OCI-LY3 (cell line): ENCODE measurements around the gene COL4A2.

Experiments used
- H2AFZ ChIP-seq: fragments of 200-600, 300-600 bp; shearing (Covaris generic); 2 replicates; pipeline ENCODE4 v1.6.0; 2014; ENCODE audit warnings: antibody characterized with exemption, low read depth, low read length
- H3K27ac ChIP-seq: fragments of 200-600, 300-600 bp; sonication (generic); 2 replicates; pipeline ENCODE4 v1.5.1; 2014; ENCODE audit warnings: mild to moderate bottlenecking, low read length, moderate library complexity, mixed read lengths
- H3K27me3 ChIP-seq: fragments of 200-600, 300-600 bp; sonication (generic); 2 replicates; pipeline ENCODE4 v1.6.1; 2014; ENCODE audit warnings: low read depth, low read length, mixed read lengths
- H3K36me3 ChIP-seq: fragments of 200-600, 300-600 bp; sonication (generic); replicated peaks from 2 replicates; pipeline ENCODE3; 2014; ENCODE audit warnings: low read depth, low read length, mixed read lengths
- H3K4me1 ChIP-seq: fragments of 300-600, 200-600 bp; sonication (generic); 2 replicates; pipeline ENCODE4 v1.6.1; 2014; ENCODE audit warnings: low read length, mixed read lengths
- H3K4me2 ChIP-seq: fragments of 200-600, 300-600 bp; sonication (generic); 2 replicates; pipeline ENCODE4 v1.6.1; 2014; ENCODE audit warnings: low read length, mixed read lengths
- H3K4me3 ChIP-seq: fragments of 300-600, 200-600 bp; sonication (generic); 2 replicates; pipeline ENCODE4 v1.5.1; 2014; ENCODE audit warnings: antibody characterized with exemption, mild to moderate bottlenecking, low read length, moderate library complexity
- H3K79me2 ChIP-seq: fragments of 300-600, 200-600 bp; shearing (Covaris generic); 2 replicates; pipeline ENCODE4 v1.6.1; 2014; ENCODE audit warnings: mild to moderate bottlenecking, low read length, mixed read lengths
- H3K9ac ChIP-seq: fragments of 300-600, 200-600 bp; shearing (Covaris generic); 2 replicates; pipeline ENCODE4 v1.6.0; 2014; ENCODE audit warnings: mild to moderate bottlenecking, low read length, moderate library complexity
- H3K9me3 ChIP-seq: fragments of 200-600, 300-600 bp; shearing (Covaris generic); 2 replicates; pipeline ENCODE4 v1.6.1; 2014; ENCODE audit warnings: low read length, mixed read lengths; ENCODE audit not compliant: insufficient read depth
- H4K20me1 ChIP-seq: fragments of 200-600, 300-600 bp; sonication (generic); 2 replicates; pipeline ENCODE4 v1.6.1; 2016; ENCODE audit warnings: low read length, mixed read lengths; ENCODE audit not compliant: insufficient read depth
- CTCF ChIP-seq: fragments of 200-600, 300-600 bp; sonication (generic); IDR thresholded peaks from 2 replicates; pipeline ENCODE4 v1.5.1; 2014; ENCODE audit warnings: antibody characterized with exemption, low read length, low read depth
- EZH2phosphoT487 ChIP-seq: fragments of 200-600 bp; shearing (Covaris generic); IDR thresholded peaks from 2 replicates; pipeline ENCODE4 v1.6.1; 2018; ENCODE audit warnings: antibody characterized with exemption, mixed run types, low read depth

COL4A2 gene

GRCh38 chr13:110557082-110557481 is 250.0 kb downstream of the COL4A2 start:
- H3K27me3 ChIP-seq, result peaks cover 23% of the 10 kb centered on the region
- TF ChIP-seq EZH2phosphoT487 (no peak), CTCF (no peak)

DNA sequence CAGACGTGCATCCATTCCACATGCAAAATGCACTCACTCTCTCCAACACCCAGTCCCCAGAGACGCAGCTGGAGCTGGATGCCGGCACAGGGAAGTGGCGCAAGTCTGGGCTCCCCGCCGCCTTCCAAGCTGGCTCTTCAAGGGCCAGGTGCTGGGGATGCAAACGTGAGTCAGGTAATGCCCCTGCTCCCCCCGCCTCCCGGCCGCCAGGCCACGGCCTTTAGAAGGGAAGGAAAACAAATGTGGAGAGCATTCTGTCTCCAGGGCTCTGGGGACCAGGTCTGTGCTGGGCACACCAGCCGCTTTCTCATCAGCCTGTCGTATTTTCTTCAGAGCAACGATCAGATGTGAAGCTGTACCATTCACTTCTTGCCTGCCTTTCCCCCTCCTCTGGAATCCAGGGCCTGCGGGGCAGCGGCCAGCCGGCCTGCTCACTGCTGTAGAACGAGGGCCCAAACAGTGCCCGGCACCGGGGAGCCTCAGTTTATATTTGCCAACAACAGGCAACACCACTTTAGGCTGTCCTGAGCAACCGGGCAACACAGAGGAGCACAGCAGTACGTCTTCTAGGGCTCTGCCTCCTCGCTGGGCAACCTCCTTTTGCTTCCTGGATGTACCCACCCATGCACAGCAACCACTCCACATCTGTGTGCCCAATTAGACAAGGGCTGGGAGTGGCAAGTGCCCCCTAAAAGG is 250.7 kb downstream of the COL4A2 start:
- Histone ChIP-seq H3K4me3 (no peak overlapping the region), H3K27me3 (peaks cover 24% of the 10 kb centered on the region), H3K4me2 (no peak overlapping the region), H3K9me3 (no peaks in the 10 kb centered on the region), H2AFZ (no peak overlapping the region), H3K36me3 (no peaks in the 10 kb centered on the region), H3K9ac (no peak overlapping the region), H3K27ac (no peak overlapping the region), H3K79me2 (no peaks in the 10 kb centered on the region), H4K20me1 (no peaks in the 10 kb centered on the region), H3K4me1 (peaks cover 8% of the 10 kb centered on the region)
- TF ChIP-seq EZH2phosphoT487 (no peak), CTCF (no peak)

More at GRCh38 chr13:110557082-110557481, 250.0 kb downstream of the COL4A2 start:
- Histone ChIP-seq H3K9ac (no peak overlapping the region), H3K4me1 (peaks cover 8% of the 10 kb centered on the region), H3K27ac (no peak overlapping the region), H3K79me2 (no peaks in the 10 kb centered on the region), H3K4me2 (no peak overlapping the region), H4K20me1 (no peaks in the 10 kb centered on the region), H2AFZ (no peak overlapping the region), H3K4me3 (no peak overlapping the region), H3K9me3 (no peaks in the 10 kb centered on the region), H3K36me3 (no peaks in the 10 kb centered on the region)

- H3K4me3 ChIP-seq, result no peak overlapping the region
- H3K27me3 ChIP-seq, result peaks cover 42% of the 10 kb centered on the region
- no peaks in the 10 kb centered on the region for H4K20me1 ChIP-seq
- TF ChIP-seq CTCF (no peak), EZH2phosphoT487 (no peak)
- no peak overlapping the region for H3K4me2 ChIP-seq
- no peak overlapping the region for H3K9ac ChIP-seq
- H3K36me3 ChIP-seq, result no peaks in the 10 kb centered on the region
- peaks cover 8% of the 10 kb centered on the region for H3K4me1 ChIP-seq
- no peak overlapping the region for H2AFZ ChIP-seq
- H3K27ac ChIP-seq, result no peak overlapping the region
- H3K79me2 ChIP-seq, result no peaks in the 10 kb centered on the region
- H3K9me3 ChIP-seq, result no peaks in the 10 kb centered on the region
Observed at GRCh38 chr13:110559429-110559943, 252.4 kb downstream of the COL4A2 start.

GRCh38 chr13:110559986-110560385 is 252.9 kb downstream of the COL4A2 start:
- Histone ChIP-seq H3K4me1 (peaks cover 8% of the 10 kb centered on the region), H3K4me3 (no peak overlapping the region), H4K20me1 (no peaks in the 10 kb centered on the region), H3K36me3 (no peaks in the 10 kb centered on the region), H3K27ac (no peak overlapping the region), H3K4me2 (no peak overlapping the region), H2AFZ (no peak overlapping the region), H3K79me2 (no peaks in the 10 kb centered on the region), H3K9ac (no peak overlapping the region), H3K9me3 (no peaks in the 10 kb centered on the region), H3K27me3 (peaks cover 47% of the 10 kb centered on the region)
- no peak for TF ChIP-seq CTCF
